Neural progenitor cell (in vitro differentiated cells): Measurements from ENCODE around the gene ATXN7L1. TPM values are rescaled to one million over a fixed set of nuclear protein-coding genes. Genes with fewer than 3 reads are reported as not detected.

ENCODE experiments used
- DNase-seq: peaks from one replicate; pipeline ENCODE4 v3.0.0-alpha.2; 2016; ENCODE audit warnings: low spot score
- H2AFZ ChIP-seq: fragments of 200-600 bp; sonication (generic); replicated peaks from 2 replicates; pipeline ENCODE4 v1.6.1; 2016; ENCODE audit warnings: antibody characterized with exemption
- H3F3A ChIP-seq: fragments of 200-600 bp; sonication (generic); 2 replicates; pipeline ENCODE4 v1.6.1; 2016; ENCODE audit warnings: antibody characterized with exemption, low read depth
- H3K27ac ChIP-seq: fragments of 200-600 bp; sonication (generic); 2 replicates; pipeline ENCODE4 v1.5.1; 2016; ENCODE audit warnings: mild to moderate bottlenecking
- H3K27me3 ChIP-seq: fragments of 200-600 bp; sonication (generic); 2 replicates; pipeline ENCODE4 v1.6.1; 2016; ENCODE audit warnings: mild to moderate bottlenecking, moderate library complexity
- H3K36me3 ChIP-seq: fragments of 200-600 bp; sonication (generic); 2 replicates; pipeline ENCODE4 v1.5.1; 2016
- H3K4me1 ChIP-seq: fragments of 200-600 bp; sonication (generic); 2 replicates; pipeline ENCODE4 v1.6.1; 2016; ENCODE audit warnings: mixed run types
- H3K4me2 ChIP-seq: fragments of 200-600 bp; sonication (generic); 2 replicates; pipeline ENCODE4 v1.6.1; 2016
- H3K4me3 ChIP-seq: fragments of 200-600 bp; sonication (generic); 2 replicates; pipeline ENCODE4 v1.5.1; 2016
- H3K79me2 ChIP-seq: fragments of 200-600 bp; sonication (generic); 2 replicates; pipeline ENCODE4 v1.6.1; 2016; ENCODE audit warnings: low read depth
- H3K9ac ChIP-seq: fragments of 200-600 bp; sonication (generic); 2 replicates; pipeline ENCODE4 v1.6.1; 2016
- H3K9me3 ChIP-seq: fragments of 200-600 bp; sonication (generic); 2 replicates; pipeline ENCODE4 v1.5.1; 2016; ENCODE audit warnings: low read depth
- H4K20me1 ChIP-seq: fragments of 200-600 bp; sonication (generic); 2 replicates; pipeline ENCODE4 v1.6.1; 2016; ENCODE audit warnings: low read depth
- H3K27ac Mint-ChIP-seq: 3 replicates; pipeline ENCODE4 v1.8.0; 2021; ENCODE audit warnings: mixed read lengths
- H3K27me3 Mint-ChIP-seq: 2 replicates; pipeline ENCODE4 v1.8.0; 2022; ENCODE audit warnings: low read depth, mild to moderate bottlenecking, inconsistent platforms, moderate library complexity, mixed read lengths; ENCODE audit not compliant: insufficient read depth
- H3K36me3 Mint-ChIP-seq: 3 replicates; pipeline ENCODE4 v1.8.0; 2021; ENCODE audit warnings: mixed read lengths
- H3K4me1 Mint-ChIP-seq: 3 replicates; pipeline ENCODE4 v1.8.0; 2021; ENCODE audit warnings: mixed read lengths
- H3K4me3 Mint-ChIP-seq: 3 replicates; pipeline ENCODE4 v1.8.0; 2021; ENCODE audit warnings: mild to moderate bottlenecking, moderate library complexity, mixed read lengths
- H3K9me3 Mint-ChIP-seq: 3 replicates; pipeline ENCODE4 v1.8.0; 2020; ENCODE audit warnings: mixed read lengths
- CTCF ChIP-seq: fragments of 200-600 bp; sonication (generic); IDR thresholded peaks from 2 replicates; pipeline ENCODE4 v1.5.1; 2017; ENCODE audit warnings: antibody characterized with exemption, mild to moderate bottlenecking
- EZH2 ChIP-seq: fragments of 200-600 bp; sonication (generic); IDR thresholded peaks from 2 replicates; pipeline ENCODE4 v1.6.1; 2017; ENCODE audit warnings: antibody characterized with exemption, mild to moderate bottlenecking, moderate library complexity
- EZH2phosphoT487 ChIP-seq: fragments of 200-600 bp; sonication (generic); IDR thresholded peaks from 2 replicates; pipeline ENCODE4 v1.6.1; 2017; ENCODE audit warnings: antibody characterized with exemption
- total RNA-seq: library from RNA; depleted of rRNA; stranded (reverse); fragments of >200 nt; gene quantifications from 2 replicates; pipeline ENCODE4 v1.2.3, GENCODE V29; 2015; ENCODE audit warnings: low replicate concordance

ATXN7L1 gene
- total RNA-seq, 1 donor from 2014 or later: 5.9 TPM

- Histone ChIP-seq H3K4me2 (no peak overlapping the region), H4K20me1 (peaks cover 17% of the 10 kb centered on the region), H3K36me3 (no peaks in the 10 kb centered on the region), H3K79me2 (no peaks in the 10 kb centered on the region), H3K27ac (no peak overlapping the region), H3F3A (no peaks in the 10 kb centered on the region), H2AFZ (no peak overlapping the region), H3K9ac (no peak overlapping the region), H3K4me3 (no peak overlapping the region), H3K27me3 (no peaks in the 10 kb centered on the region), H3K4me1 (no peaks in the 10 kb centered on the region), H3K9me3 (no peaks in the 10 kb centered on the region)
- Mint-ChIP-seq H3K4me1 (peaks cover 6% of the 10 kb centered on the region), H3K4me3 (no peak overlapping the region), H3K36me3 (no peaks in the 10 kb centered on the region), H3K9me3 (no peaks in the 10 kb centered on the region), H3K27ac (peak overlapping the region; percentile 46), H3K27me3 (no peaks in the 10 kb centered on the region)
- TF ChIP-seq EZH2: no peak
- no peak for TF ChIP-seq CTCF
- no peak for TF ChIP-seq EZH2phosphoT487
- no peak for DNase-seq
These were observed 195.8 kb downstream of the ATXN7L1 start for GRCh38 chr7:105680505-105681187.

DNA sequence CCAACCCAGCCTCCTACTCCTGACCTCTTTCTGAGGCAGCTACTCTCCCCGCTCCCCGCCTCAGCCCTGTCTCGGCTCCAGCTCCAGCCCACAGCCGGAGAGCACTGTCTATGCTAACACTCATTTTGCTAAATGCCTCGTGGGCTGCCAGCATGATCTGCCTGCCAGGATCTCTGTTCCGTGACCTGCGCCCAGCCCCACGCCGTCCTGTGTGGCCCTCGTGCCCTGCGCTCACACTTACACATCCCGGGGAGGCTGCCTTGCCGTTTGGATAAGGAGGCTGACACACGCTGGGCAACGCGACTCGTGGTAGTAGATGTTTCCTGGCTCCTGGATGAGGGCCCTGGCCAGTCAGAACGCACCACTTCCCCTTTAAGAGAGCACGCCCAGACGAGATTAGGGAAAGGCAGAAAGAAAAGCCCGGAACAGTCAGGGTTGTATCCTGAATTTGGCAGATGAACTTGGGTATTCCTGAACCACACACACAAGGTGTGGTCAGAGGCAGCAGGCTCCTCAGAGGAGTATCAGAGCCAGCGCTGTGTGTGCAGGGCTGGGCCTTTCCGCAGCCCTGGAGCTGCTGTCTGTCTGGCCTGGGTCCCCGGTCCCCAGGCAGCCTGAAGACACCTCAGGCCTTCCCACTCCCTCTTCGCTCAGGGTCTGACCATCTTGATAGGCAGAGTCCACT is 197.4 kb downstream of the ATXN7L1 start:
- no peak overlapping the region for H3K9ac ChIP-seq
- TF ChIP-seq CTCF: no peak
- no peak for TF ChIP-seq EZH2phosphoT487
- no peak for TF ChIP-seq EZH2
- DNase-seq: no peak
- Mint-ChIP-seq H3K36me3 (no peaks in the 10 kb centered on the region), H3K9me3 (no peaks in the 10 kb centered on the region), H3K27ac (peak overlapping the region; percentile 43), H3K4me3 (no peak overlapping the region), H3K4me1 (peaks cover 6% of the 10 kb centered on the region), H3K27me3 (peaks cover 2% of the 10 kb centered on the region)
- peaks cover 17% of the 10 kb centered on the region for H4K20me1 ChIP-seq
- no peaks in the 10 kb centered on the region for H3K36me3 ChIP-seq
- H3K4me1 ChIP-seq: no peaks in the 10 kb centered on the region
- no peak overlapping the region for H3K4me2 ChIP-seq
- H3K27me3 ChIP-seq: no peaks in the 10 kb centered on the region
- H3F3A ChIP-seq: no peaks in the 10 kb centered on the region
- no peak overlapping the region for H3K4me3 ChIP-seq
- H3K79me2 ChIP-seq: no peaks in the 10 kb centered on the region
- no peak overlapping the region for H3K27ac ChIP-seq
- no peak overlapping the region for H2AFZ ChIP-seq
- no peaks in the 10 kb centered on the region for H3K9me3 ChIP-seq

DNA sequence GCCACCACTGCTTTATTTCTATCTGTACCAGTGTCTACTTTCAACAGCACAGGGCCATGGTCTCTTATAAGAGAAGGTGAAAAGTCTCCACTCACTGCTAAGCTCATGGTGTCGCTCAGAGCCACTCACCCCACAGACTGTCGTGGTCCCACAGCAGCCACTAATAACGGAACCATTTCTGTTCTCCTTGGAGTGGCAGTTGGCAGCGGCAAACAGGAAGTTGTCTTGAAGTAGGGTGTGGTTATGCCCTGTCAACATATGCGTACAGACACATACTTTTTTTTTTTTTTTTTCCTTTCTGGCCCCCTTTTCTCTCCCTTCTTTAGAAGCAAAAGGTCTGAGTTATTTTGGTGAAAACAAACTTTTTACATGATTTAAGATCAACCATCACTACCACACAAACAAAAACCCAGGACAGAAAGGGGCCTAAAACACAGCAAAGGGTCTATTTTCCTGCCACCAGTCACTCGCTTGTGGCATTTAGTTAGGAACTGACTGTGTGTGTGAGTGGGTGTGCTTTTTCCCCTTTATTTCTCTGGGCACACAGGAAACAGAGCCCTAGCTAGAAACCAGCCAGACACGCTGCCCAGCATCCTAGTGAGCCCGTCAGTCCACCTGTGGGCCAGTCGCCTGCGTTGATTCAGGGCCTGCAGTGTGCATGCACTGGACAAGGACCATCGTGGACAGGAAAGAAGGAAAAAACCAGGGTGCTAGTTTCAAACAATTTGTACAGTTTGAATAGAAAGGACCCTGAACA is 198.4 kb downstream of the ATXN7L1 start:
- no peaks in the 10 kb centered on the region for H3K9me3 Mint-ChIP-seq
- H2AFZ ChIP-seq: no peak overlapping the region

More for the DNA sequence above, 198.4 kb downstream of the ATXN7L1 start:
- H3F3A ChIP-seq: no peaks in the 10 kb centered on the region
- Mint-ChIP-seq H3K27me3 (peaks cover 2% of the 10 kb centered on the region), H3K4me1 (peaks cover 6% of the 10 kb centered on the region), H3K27ac (peak overlapping the region; percentile 37), H3K4me3 (no peak overlapping the region), H3K36me3 (no peaks in the 10 kb centered on the region)
- no peaks in the 10 kb centered on the region for H3K9me3 ChIP-seq
- H3K9ac ChIP-seq: no peak overlapping the region
- H3K79me2 ChIP-seq: no peaks in the 10 kb centered on the region
- H3K27ac ChIP-seq: no peak overlapping the region
- H3K36me3 ChIP-seq: no peaks in the 10 kb centered on the region
- no peaks in the 10 kb centered on the region for H3K4me1 ChIP-seq
- no peak overlapping the region for H3K4me2 ChIP-seq
- H3K27me3 ChIP-seq: no peaks in the 10 kb centered on the region
- no peak overlapping the region for H3K4me3 ChIP-seq
- H4K20me1 ChIP-seq: peaks cover 19% of the 10 kb centered on the region
- TF ChIP-seq EZH2phosphoT487: no peak
- no peak for TF ChIP-seq EZH2
- no peak for TF ChIP-seq CTCF
- no peak for DNase-seq
